Stimulated activated CD8-positive, alpha-beta memory T cell treated with anti-CD3 and anti-CD28 coated beads, Interleukin-7, amount 100 ng/mL, for 48 hours (primary cell): Measurements from ENCODE around the gene CPEB3.

Source experiments
- DNase-seq, 2 donors: peaks; one replicate each; pipeline ENCODE4 v3.0.0-alpha.2; 2020; ENCODE audit warnings: low read depth in 1 of 2; ENCODE audit errors: extremely low read depth in 1 of 2

Gene CPEB3

GRCh38 chr10:92110039-92110794 is 180.7 kb downstream of the CPEB3 start:
- DNase-seq = no peak

GRCh38 chr10:92108747-92109146 is 182.1 kb downstream of the CPEB3 start:
- DNase-seq = no peak

GRCh38 chr10:92108120-92108519 is 182.8 kb downstream of the CPEB3 start:
- DNase-seq = no peak

GRCh38 chr10:92103376-92104090 is 187.3 kb downstream of the CPEB3 start:
- DNase-seq = no peak

- DNase-seq = no peak
Measured at GRCh38 chr10:92102601-92103213, 188.2 kb downstream of the CPEB3 start.

GRCh38 chr10:92094960-92095359 is 195.9 kb downstream of the CPEB3 start:
- no peak for DNase-seq

DNA sequence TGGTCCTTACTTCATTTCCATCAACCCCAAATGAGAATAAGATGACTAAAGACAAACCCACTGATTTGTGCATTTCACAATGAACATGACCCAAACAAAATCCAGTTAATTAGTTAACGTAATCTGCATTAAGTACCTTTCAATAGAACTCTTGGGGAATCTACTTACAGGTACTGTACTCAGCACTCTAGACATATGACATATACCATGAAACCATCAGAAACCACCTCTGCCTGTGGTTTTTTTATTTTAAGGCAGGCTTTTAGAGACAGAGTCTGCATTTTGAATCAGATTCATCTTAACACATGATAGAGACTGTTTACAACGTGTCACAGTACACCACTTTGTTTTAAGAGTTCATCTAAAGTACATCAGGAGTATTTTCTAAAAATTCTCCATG is 198.9 kb downstream of the CPEB3 start:
- DNase-seq = no peak

GRCh38 chr10:92087750-92088395 is 203.0 kb downstream of the CPEB3 start:
- DNase-seq = peak; percentile 6 to 17

DNA sequence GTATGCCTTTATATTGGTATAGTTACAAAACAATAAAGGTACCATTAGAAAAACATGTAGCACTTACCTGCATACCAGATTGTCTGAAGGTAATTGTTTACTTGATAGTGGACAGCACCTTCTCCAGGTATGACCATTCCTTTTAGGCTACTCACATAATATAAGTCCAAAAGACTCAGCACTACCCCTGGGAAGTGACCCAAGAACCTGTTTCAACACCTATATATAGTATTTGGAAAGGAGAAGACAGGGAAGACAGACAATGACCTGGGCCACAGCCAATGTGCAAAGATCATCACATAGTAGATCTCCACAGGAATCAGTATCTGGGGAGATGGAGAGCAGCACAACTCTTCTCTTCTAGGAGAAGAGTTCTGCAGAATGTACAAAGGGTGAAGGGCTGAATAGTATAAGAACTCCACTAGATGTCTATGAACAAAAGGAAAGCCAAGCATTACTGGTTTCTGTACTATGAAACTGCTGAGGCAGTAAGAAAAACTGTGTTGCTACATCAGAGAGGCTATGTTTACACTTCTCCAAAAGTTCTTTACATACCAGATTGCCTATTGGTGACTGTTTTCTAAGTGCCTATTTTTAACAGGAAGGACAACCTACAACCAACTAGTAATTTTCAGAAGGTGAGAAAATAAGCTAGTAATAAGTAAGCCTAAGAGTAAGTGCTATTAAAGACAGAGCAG is 208.1 kb downstream of the CPEB3 start:
- DNase-seq = no peak

DNA sequence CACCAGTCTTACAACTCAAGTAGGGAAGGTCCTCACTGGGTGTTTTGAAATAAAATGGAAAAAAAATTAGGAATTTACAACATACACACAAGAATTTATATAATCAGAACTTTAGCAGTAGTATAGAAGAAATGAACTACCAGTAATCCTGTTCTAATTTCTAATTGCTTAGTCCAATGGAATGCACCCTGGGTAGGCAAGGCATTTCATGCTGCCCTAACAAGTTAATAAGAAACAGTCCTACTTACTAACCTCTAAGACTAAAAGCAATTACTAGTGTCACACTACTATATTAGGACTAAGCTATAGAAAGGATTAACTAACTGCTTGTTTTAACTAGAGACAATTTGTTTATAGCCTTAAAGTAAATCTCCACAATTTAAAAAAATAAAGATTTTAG is 209.2 kb downstream of the CPEB3 start:
- no peak for DNase-seq

GRCh38 chr10:92080244-92080643 is 210.6 kb downstream of the CPEB3 start:
- no peak for DNase-seq

- DNase-seq = no peak
Measured at GRCh38 chr10:92079003-92079402, 211.9 kb downstream of the CPEB3 start.

DNA sequence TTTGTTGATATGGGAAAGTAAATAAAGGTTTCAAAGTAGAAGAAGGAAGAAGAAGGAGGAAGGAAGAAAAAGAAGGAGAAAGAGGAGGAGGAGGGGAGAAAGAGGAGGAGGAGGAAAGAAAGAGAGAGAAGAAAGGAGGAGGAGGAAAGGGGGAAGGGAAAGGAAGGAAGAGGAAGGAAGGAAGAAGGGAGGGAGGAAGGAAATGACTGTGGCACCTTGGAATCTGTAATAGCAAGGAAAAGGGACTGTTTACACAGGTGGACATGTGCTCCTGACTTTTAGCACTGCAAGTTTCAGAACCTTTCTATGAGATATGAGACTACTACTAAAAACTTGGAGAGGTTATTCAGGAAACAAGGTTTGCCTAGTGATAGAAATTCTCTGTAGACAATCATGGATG is 214.2 kb downstream of the CPEB3 start:
- no peak for DNase-seq

- DNase-seq = no peak
Measured at GRCh38 chr10:92075829-92076228, 215.0 kb downstream of the CPEB3 start.

DNA sequence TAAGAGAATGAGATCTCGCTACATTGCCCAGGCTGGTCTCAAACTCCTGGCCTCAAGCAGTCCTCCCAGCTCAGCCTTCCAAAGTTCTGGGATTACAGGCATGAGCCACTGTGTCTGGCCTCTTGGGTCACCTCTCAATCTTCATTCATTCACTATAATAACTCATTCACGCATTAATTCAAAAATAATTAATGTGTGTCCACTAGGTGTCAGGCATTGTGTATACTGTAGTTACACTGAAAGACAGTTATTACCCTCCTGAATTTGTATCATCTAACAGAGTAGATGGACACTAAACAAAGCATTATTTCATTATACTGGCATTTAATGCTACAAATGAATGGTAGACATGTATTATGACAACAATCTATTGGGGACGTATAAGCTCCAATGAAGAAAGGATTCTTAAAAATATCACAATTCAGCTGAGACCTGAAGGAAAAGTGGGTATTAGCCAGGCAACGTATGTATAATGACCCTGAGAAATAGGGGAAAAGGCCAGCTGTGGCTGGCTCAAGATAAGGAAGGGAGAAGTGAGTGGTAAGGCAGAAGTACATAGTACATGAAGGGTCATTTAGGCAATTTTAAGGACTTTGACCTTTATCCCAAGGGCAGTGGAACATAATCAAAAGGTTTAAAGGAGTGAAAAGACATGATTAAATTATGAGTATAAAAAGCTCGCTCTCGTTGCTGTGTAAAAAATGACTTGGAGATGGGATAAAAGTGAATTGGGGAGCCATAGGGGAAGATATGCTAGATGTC is 216.6 kb downstream of the CPEB3 start:
- no peak for DNase-seq

GRCh38 chr10:92068900-92069299 is 222.0 kb downstream of the CPEB3 start:
- DNase-seq = no peak

DNA sequence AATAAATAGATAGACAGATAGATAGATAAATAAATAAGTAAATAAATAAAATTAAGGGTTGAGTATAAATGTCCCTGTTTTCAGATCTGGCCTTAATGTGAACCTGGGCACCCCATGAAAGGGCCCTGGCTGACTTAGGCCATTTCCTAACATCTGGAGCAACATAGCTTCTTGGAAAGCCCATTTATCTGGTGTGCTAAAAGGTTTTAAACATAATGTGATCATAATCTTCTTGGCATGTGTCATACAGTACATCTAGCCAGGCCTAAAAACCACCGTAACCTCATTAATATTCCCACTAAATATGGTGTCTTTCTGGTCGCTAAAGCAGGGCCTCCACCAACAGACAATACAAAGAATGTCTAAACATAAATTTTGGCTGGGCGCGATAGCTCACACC is 224.5 kb downstream of the CPEB3 start:
- DNase-seq = no peak

- no peak for DNase-seq
Measured at GRCh38 chr10:92064506-92064905, 226.4 kb downstream of the CPEB3 start.

DNA sequence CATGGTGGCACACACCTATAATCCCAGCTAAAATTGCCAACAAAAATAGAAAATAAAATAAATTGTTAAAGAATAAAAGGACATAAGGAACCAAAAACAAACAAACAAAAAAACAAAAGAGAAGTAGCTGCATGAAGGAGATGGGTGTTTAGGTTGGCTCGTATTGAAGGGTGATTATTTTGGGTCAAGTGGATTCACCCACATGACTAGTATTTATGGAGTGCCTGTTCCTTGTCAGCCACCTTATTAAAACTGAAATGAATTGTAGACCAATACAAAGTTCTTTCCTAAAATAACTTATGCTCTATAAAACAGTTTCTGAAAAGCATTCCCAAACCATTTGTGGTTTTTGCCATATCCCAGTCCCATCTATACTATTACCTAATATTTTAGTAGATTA is 228.6 kb downstream of the CPEB3 start:
- DNase-seq = no peak

DNA sequence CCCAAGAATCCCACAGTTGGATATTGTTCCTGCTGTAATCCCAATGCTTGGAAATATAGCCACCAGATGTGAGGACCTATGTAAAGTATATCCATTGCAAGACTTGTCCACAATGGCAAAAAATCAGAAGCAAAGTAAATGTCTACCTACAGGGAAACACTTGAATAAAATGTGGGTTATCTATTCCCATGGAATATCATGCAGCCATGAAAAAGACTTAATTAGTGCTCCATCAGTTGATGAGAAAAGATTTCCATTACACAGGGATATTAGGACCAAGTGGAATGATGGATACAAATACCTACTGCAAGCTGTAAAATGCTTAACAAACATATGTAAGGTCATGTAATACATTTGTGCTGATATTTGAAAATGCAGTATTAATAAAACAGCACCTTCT is 236.1 kb downstream of the CPEB3 start:
- no peak for DNase-seq
